Neutrophil (primary cell): ENCODE data around the gene C5orf47.

Experiments
- H3K27ac ChIP-seq: fragments of 200-600 bp; sonication (generic); 2 replicates; pipeline ENCODE4 v1.5.1; 2016; ENCODE audit warnings: mild to moderate bottlenecking, moderate library complexity
- H3K27me3 ChIP-seq: fragments of 200-600 bp; sonication (generic); 2 replicates; pipeline ENCODE4 v1.6.0; 2016; ENCODE audit warnings: mild to moderate bottlenecking
- H3K36me3 ChIP-seq: fragments of 200-600 bp; sonication (generic); 2 replicates; pipeline ENCODE4 v1.5.1; 2017
- H3K4me1 ChIP-seq, 2 experiments: fragments of 200-600 bp in 1 of 2; sonication (generic) in 1 of 2; 1 replicate in 1 of 2; 2 replicates in 1 of 2; pipeline versions ENCODE4 v1.5.1 to v1.6.1; 2013 to 2016; ENCODE audit warnings: low read depth in 1 of 2, low read length in 1 of 2, mild to moderate bottlenecking in 1 of 2, moderate library complexity in 1 of 2; ENCODE audit not compliant: control insufficient read depth in 1 of 2, insufficient read depth in 1 of 2
- H3K4me3 ChIP-seq, 2 experiments: fragments of 200-600 bp in 1 of 2; sonication (generic) in 1 of 2; 1 replicate in 1 of 2; 2 replicates in 1 of 2; pipeline ENCODE4 v1.5.1; 2013 to 2016; ENCODE audit warnings: low read depth in 1 of 2, low read length in 1 of 2, mild to moderate bottlenecking in 1 of 2, moderate library complexity in 1 of 2
- H3K9me3 ChIP-seq: fragments of 200-600 bp; sonication (generic); 2 replicates; pipeline ENCODE4 v1.5.1; 2016
- TF ChIP-seq, protein P1 (sequence below): fragments of 200-600 bp; sonication (generic); IDR thresholded peaks from 2 replicates; pipeline ENCODE4 v1.5.1; 2016; ENCODE audit warnings: antibody characterized with exemption

The C5orf47 gene

DNA sequence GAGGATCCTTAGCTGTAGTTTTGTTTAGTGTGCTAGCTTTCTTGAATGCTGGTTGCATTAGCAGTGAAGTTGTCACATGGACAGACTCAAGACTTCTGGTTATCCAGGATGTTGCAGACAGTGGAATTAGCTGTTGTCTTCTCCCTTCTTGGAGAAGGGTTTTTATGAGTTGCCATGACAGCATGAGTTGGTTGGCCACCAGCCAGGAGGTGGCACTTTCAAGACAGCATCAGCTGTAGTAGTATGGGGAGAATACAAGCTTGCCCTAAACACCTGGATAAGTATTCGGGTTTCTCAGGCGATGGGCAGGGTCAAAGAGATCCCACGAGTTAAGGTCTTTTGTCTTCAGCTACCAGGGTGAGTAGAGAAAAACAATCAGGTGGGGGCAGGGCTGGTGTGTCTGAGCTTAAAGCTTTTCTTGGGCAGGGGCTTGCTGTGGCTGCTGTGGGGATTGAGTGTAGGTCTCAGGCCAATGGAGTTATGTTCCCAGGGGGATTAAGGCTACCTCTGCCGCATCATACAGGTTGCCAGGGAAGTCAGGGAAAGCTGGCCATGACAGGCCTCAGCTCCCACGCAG, 7.7 kb upstream of the C5orf47 start:
- no peak overlapping the region for H3K27ac ChIP-seq

DNA sequence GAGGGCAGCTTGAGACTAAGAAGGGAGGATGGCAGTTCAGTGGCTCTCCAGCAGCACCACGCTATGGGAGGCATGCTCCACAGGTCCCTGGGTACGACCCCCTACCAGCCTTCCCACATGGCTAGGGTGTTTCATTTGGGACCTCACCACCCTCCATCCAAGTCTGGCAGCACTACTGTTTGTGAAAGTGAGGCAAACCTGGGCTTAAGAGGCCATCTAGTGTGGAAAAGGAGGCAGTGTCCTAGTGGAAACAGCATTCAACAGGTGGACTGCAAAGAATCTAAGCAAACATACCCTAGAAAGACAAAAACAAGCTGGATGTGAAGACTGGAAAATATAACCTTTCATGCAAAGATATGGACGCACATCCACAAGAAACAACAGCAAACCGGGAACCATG, 4.8 kb upstream of the C5orf47 start:
- no peak overlapping the region for H3K27ac ChIP-seq
- H3K36me3 ChIP-seq, result no peaks in the 10 kb centered on the region
- TF ChIP-seq, protein P1, sequence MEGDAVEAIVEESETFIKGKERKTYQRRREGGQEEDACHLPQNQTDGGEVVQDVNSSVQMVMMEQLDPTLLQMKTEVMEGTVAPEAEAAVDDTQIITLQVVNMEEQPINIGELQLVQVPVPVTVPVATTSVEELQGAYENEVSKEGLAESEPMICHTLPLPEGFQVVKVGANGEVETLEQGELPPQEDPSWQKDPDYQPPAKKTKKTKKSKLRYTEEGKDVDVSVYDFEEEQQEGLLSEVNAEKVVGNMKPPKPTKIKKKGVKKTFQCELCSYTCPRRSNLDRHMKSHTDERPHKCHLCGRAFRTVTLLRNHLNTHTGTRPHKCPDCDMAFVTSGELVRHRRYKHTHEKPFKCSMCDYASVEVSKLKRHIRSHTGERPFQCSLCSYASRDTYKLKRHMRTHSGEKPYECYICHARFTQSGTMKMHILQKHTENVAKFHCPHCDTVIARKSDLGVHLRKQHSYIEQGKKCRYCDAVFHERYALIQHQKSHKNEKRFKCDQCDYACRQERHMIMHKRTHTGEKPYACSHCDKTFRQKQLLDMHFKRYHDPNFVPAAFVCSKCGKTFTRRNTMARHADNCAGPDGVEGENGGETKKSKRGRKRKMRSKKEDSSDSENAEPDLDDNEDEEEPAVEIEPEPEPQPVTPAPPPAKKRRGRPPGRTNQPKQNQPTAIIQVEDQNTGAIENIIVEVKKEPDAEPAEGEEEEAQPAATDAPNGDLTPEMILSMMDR, result no peak
- no peak overlapping the region for H3K4me3 ChIP-seq
- H3K4me1 ChIP-seq, result no peaks in the 10 kb centered on the region
- H3K9me3 ChIP-seq, result no peaks in the 10 kb centered on the region
- H3K27me3 ChIP-seq, result peaks cover 65% of the 10 kb centered on the region

More for the DNA sequence above, 7.7 kb upstream of the C5orf47 start:
- Histone ChIP-seq H3K9me3 (no peaks in the 10 kb centered on the region), H3K4me3 (no peak overlapping the region), H3K36me3 (no peaks in the 10 kb centered on the region), H3K4me1 (no peaks in the 10 kb centered on the region), H3K27me3 (peaks cover 94% of the 10 kb centered on the region)
- TF ChIP-seq, protein P1, result no peak

DNA sequence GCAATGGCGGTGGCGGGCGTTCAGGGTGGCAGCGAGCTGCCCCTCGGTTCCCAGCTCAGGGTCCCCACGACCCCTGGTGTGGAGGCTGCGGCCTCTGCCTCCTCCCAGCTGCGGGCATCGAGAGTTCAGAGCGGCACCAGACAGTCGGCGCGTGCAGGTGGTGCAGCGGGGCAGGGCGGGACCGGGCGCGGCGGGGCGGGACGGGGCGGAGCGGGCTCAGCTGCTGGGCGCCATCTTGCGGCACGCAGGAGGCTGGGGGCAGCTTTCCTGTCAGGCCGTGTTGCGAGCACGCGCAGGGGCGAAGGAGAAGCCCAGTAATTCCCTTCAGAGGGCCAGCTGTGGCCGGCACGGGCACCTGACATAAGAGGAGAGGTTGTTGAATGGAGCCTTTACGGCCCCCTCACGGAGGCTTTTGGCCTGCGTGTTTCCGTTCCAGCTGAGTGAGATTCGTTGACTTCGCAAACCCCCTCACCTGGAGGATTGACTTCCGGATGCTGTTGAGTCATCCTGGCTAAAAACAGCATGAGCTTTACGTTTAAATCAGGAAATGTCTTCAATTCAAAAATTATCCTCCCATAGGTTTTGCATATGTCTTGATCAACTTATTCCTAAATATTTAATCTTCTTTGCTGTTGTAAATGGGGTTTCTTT, 587 bp downstream of the C5orf47 start:
- Histone ChIP-seq H3K27ac (no peak overlapping the region), H3K36me3 (no peaks in the 10 kb centered on the region), H3K9me3 (no peaks in the 10 kb centered on the region), H3K4me3 (no peak overlapping the region), H3K4me1 (no peaks in the 10 kb centered on the region), H3K27me3 (peaks cover 40% of the 10 kb centered on the region)
- TF ChIP-seq, protein P1, result no peak

DNA sequence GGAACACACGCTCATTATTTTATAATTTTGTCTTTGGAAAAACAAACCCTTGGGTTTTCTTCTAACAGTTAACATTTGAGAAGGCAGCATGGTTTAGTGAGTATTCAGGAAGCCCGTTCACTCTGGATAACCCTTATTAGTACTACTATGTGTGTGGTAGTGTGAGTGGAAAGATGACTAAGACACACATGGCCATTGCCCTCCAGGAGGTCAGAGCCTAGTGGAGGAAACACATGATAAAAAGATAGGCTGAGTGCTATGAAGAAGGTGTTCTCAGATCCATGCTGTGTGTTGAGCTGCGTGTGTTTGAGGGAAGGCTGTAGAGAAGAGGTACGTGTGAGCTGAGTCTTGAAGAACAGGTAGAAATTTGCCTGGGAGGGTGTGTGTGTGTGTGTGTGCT, 8.4 kb downstream of the C5orf47 start:
- Histone ChIP-seq H3K4me1 (no peaks in the 10 kb centered on the region), H3K4me3 (no peak overlapping the region), H3K9me3 (no peaks in the 10 kb centered on the region), H3K36me3 (no peaks in the 10 kb centered on the region), H3K27ac (no peak overlapping the region), H3K27me3 (peaks cover 100% of the 10 kb centered on the region)
- TF ChIP-seq, protein P1, result no peak

DNA sequence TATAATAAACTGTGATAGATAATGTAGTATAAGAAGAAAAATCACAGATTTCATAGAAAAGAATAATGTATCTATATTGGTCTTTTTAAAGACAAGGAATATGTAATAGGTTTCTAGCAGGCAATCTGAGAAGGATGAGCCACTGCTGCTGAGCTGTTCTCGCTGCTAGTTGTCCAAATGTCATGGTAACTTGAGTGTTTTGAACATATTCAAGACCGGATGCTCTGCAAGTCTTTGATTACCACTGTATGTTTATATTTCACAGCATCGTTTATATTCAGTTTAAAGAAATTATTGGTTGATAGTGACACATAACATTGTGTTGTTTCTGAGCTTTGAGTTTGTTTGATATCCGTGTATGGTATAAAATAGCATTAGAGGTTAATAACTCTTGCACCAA, 9.6 kb downstream of the C5orf47 start:
- H3K4me3 ChIP-seq, result no peak overlapping the region
- no peaks in the 10 kb centered on the region for H3K9me3 ChIP-seq
- H3K27ac ChIP-seq, result no peak overlapping the region
- H3K36me3 ChIP-seq, result no peaks in the 10 kb centered on the region
- H3K4me1 ChIP-seq, result no peaks in the 10 kb centered on the region
- H3K27me3 ChIP-seq, result peaks cover 100% of the 10 kb centered on the region
- TF ChIP-seq, protein P1, result no peak
